ENCODE results near the gene CACNA1I. TPM values are rescaled to one million over a fixed set of nuclear protein-coding genes. Genes with fewer than 3 reads are reported as not detected.

Gene CACNA1I
- polyA plus RNA-seq, 1 donor = 1.1 TPM

GRCh38 chr22:39651053-39651996 is 80.8 kb downstream of the CACNA1I start:
- no peak for DNase-seq

GRCh38 chr22:39652990-39653786 is 82.6 kb downstream of the CACNA1I start:
- no peak for DNase-seq

- DNase-seq = no peak
Measured at GRCh38 chr22:39653787-39654077, 83.2 kb downstream of the CACNA1I start.

- no peak for DNase-seq
Measured at GRCh38 chr22:39654131-39654926, 83.8 kb downstream of the CACNA1I start.

GRCh38 chr22:39655004-39655579 is 84.5 kb downstream of the CACNA1I start:
- no peak for DNase-seq

- no peak for DNase-seq
Measured at GRCh38 chr22:39655831-39656230, 85.3 kb downstream of the CACNA1I start.

- DNase-seq = no peak
Measured at GRCh38 chr22:39656495-39657490, 86.2 kb downstream of the CACNA1I start.

GRCh38 chr22:39658367-39658766 is 87.8 kb downstream of the CACNA1I start:
- no peak for DNase-seq

GRCh38 chr22:39658806-39659463 is 88.4 kb downstream of the CACNA1I start:
- DNase-seq = no peak

GRCh38 chr22:39661501-39661841 is 90.9 kb downstream of the CACNA1I start:
- no peak for DNase-seq

GRCh38 chr22:39661842-39662685 is 91.5 kb downstream of the CACNA1I start:
- DNase-seq = no peak

- no peak for DNase-seq
Measured at GRCh38 chr22:39662686-39663052, 92.1 kb downstream of the CACNA1I start.

- no peak for DNase-seq
Measured at GRCh38 chr22:39663751-39664150, 93.2 kb downstream of the CACNA1I start.

- DNase-seq = no peak
Measured at GRCh38 chr22:39664485-39665200, 94.1 kb downstream of the CACNA1I start.

GRCh38 chr22:39665229-39665628 is 94.7 kb downstream of the CACNA1I start:
- no peak for DNase-seq

- DNase-seq = no peak
Measured at GRCh38 chr22:39665661-39666431, 95.3 kb downstream of the CACNA1I start.

GRCh38 chr22:39666495-39666894 is 95.9 kb downstream of the CACNA1I start:
- DNase-seq = no peak

GRCh38 chr22:39666926-39667325 is 96.4 kb downstream of the CACNA1I start:
- no peak for DNase-seq
